HepG2 (cell line): Measurements from ENCODE around the gene ALPK3. TPM values are rescaled to one million over a fixed set of nuclear protein-coding genes. Genes with fewer than 3 reads are reported as not detected.

Source experiments
- ARNTL ChIP-seq: sonication (generic); formaldehyde crosslinking; IDR thresholded peaks from 2 replicates; pipeline ENCODE4 v1.4.0; 2020; ENCODE audit warnings: mild to moderate bottlenecking, missing genetic modification reagents
- ATF5 ChIP-seq: sonication (generic); formaldehyde crosslinking; IDR thresholded peaks from 2 replicates; pipeline ENCODE4 v1.4.0; 2020; ENCODE audit warnings: mild to moderate bottlenecking, low read depth, missing genetic modification reagents
- CREM ChIP-seq, 2 experiments: sonication (generic) in 1 of 2; formaldehyde crosslinking in 1 of 2; IDR thresholded peaks; 2 replicates each; pipeline versions ENCODE4 v1.4.0 to v1.6.1; 2016 to 2020; ENCODE audit warnings: antibody characterized with exemption in 1 of 2, mild to moderate bottlenecking in 1 of 2, missing genetic modification reagents in 1 of 2
- ETS1 ChIP-seq: sonication (generic); formaldehyde crosslinking; IDR thresholded peaks from 2 replicates; pipeline ENCODE4 v1.4.0; 2020; ENCODE audit warnings: missing genetic modification reagents
- FOXO1 ChIP-seq: sonication (generic); formaldehyde crosslinking; IDR thresholded peaks from 2 replicates; pipeline ENCODE4 v1.4.0; 2020; ENCODE audit warnings: missing genetic modification reagents
- GATAD2A ChIP-seq: IDR thresholded peaks from 2 replicates; pipeline ENCODE4 v1.6.1; 2016
- GRHL1 ChIP-seq: sonication (generic); formaldehyde crosslinking; conservative IDR thresholded peaks from 2 replicates; pipeline ENCODE4 v1.8.0; 2022; ENCODE audit warnings: missing genetic modification reagents
- HNRNPK ChIP-seq: fragments of 200-400 bp; formaldehyde crosslinking; IDR thresholded peaks from 2 replicates; pipeline ENCODE4 v1.6.1; 2018; ENCODE audit warnings: low read length, low read depth, moderate library complexity, mild to moderate bottlenecking; ENCODE audit not compliant: poor library complexity, severe bottlenecking
- HNRNPLL ChIP-seq: fragments of 200-400 bp; formaldehyde crosslinking; IDR thresholded peaks from 2 replicates; pipeline ENCODE4 v1.6.1; 2017; ENCODE audit warnings: mild to moderate bottlenecking, low read depth, low read length; ENCODE audit not compliant: poor library complexity, severe bottlenecking
- KDM2A ChIP-seq: sonication (generic); formaldehyde crosslinking; IDR thresholded peaks from 2 replicates; pipeline ENCODE4 v1.4.0; 2020; ENCODE audit warnings: low read depth, missing genetic modification reagents, borderline replicate concordance
- MAFK ChIP-seq, 2 experiments: IDR thresholded peaks in 1 of 2; conservative IDR thresholded peaks in 1 of 2; 2 replicates each; pipeline ENCODE4 v1.6.1; 2011; ENCODE audit warnings: improper control_type of control experiment in 2 of 2, low read length in 2 of 2
- MTF1 ChIP-seq: sonication (generic); formaldehyde crosslinking; IDR thresholded peaks from 2 replicates; pipeline ENCODE4 v1.5.0; 2020; ENCODE audit warnings: missing genetic modification reagents
- MYPOP ChIP-seq: sonication (generic); formaldehyde crosslinking; IDR thresholded peaks from 2 replicates; pipeline ENCODE4 v1.8.1; 2023; ENCODE audit warnings: mild to moderate bottlenecking, moderate library complexity, missing genetic modification reagents
- POLR2AphosphoS2 ChIP-seq: IDR thresholded peaks from 2 replicates; pipeline ENCODE4 v1.6.1; 2011; ENCODE audit warnings: low read depth, low read length, improper control_type of control experiment
- RCOR2 ChIP-seq: IDR thresholded peaks from 2 replicates; pipeline ENCODE4 v1.6.1; 2016; ENCODE audit warnings: missing biosample characterization, missing genetic modification reagents
- REL ChIP-seq: sonication (generic); formaldehyde crosslinking; conservative IDR thresholded peaks from 2 replicates; pipeline ENCODE4 v1.8.0; 2022; ENCODE audit warnings: mild to moderate bottlenecking, missing genetic modification reagents, moderate library complexity
- SOX6 ChIP-seq, 2 experiments: fragments of 450-650 bp in 1 of 2; sonication (generic) in 1 of 2; formaldehyde crosslinking in 1 of 2; IDR thresholded peaks; 2 replicates each; pipeline versions ENCODE4 v1.4.0 to v1.6.1; 2017 to 2020; ENCODE audit warnings: antibody characterized with exemption in 1 of 2, mild to moderate bottlenecking in 1 of 2, missing genetic modification reagents in 1 of 2
- SRY ChIP-seq: sonication (generic); formaldehyde crosslinking; IDR thresholded peaks from 2 replicates; pipeline ENCODE4 v1.8.0; 2022; ENCODE audit warnings: mild to moderate bottlenecking, missing genetic modification reagents
- YEATS2 ChIP-seq: sonication (generic); formaldehyde crosslinking; IDR thresholded peaks from 2 replicates; pipeline ENCODE4 v1.4.0; 2020; ENCODE audit warnings: missing genetic modification reagents, borderline replicate concordance
- ZNF383 ChIP-seq: sonication (generic); formaldehyde crosslinking; IDR thresholded peaks from 2 replicates; pipeline ENCODE4 v1.4.0; 2020; ENCODE audit warnings: missing genetic modification reagents, mild to moderate bottlenecking, borderline replicate concordance
- ZNF556 ChIP-seq: sonication (generic); formaldehyde crosslinking; IDR thresholded peaks from 2 replicates; pipeline ENCODE4 v1.4.0; 2020; ENCODE audit warnings: mild to moderate bottlenecking, missing genetic modification reagents, borderline replicate concordance
- ZNF75D ChIP-seq: sonication (generic); formaldehyde crosslinking; IDR thresholded peaks from 2 replicates; pipeline ENCODE4 v1.8.1; 2023; ENCODE audit warnings: missing genetic modification reagents, mild to moderate bottlenecking, borderline replicate concordance
- ZNF770 ChIP-seq: sonication (generic); formaldehyde crosslinking; IDR thresholded peaks from 2 replicates; pipeline ENCODE4 v1.5.0; 2020; ENCODE audit warnings: mild to moderate bottlenecking, missing genetic modification reagents
- ZSCAN31 ChIP-seq: sonication (generic); formaldehyde crosslinking; IDR thresholded peaks from 2 replicates; pipeline ENCODE4 v1.5.0; 2020; ENCODE audit warnings: low read depth, mild to moderate bottlenecking, missing genetic modification reagents
- polyA plus RNA-seq, 8 experiments: library from polyadenylated mRNA; depleted of rRNA in 3 of 8; stranded (reverse) in 7 of 8; unstranded in 1 of 8; fragments of >200 nt; fragmentation: Illumina TruSeq in 4 of 8; extraction: Trizol in 4 of 8; gene quantifications; 2 replicates each; pipeline versions ENCODE4 v1.2.1 to v1.2.3, GENCODE V29; 2011 to 2016; ENCODE audit warnings: low read depth in 4 of 8, missing spikeins in 1 of 8, mixed read lengths in 1 of 8; ENCODE audit not compliant: insufficient read depth in 1 of 8
- total RNA-seq, 5 experiments: library from RNA; depleted of rRNA; stranded (reverse); fragments of >200 nt; fragmentation: Illumina TruSeq; extraction: Trizol; gene quantifications; 2 replicates each; pipeline ENCODE4 v1.2.3, GENCODE V29; 2016; ENCODE audit warnings: low read depth in 1 of 5

The ALPK3 gene
- total and polyA plus RNA-seq, 2 of the 13 experiments (the other 11 are each of a cell fraction or from before 2014, with no cell fraction given), result 0.04 to 0.42 TPM

- TF ChIP-seq HNRNPLL (no peak), FOXO1 (no peak; the same call in 1 of the 2 replicates), ARNTL (no peak), GATAD2A (CRISPR knock-in tag) (peak; percentile 33), YEATS2 (CRISPR knock-in tag) (no peak), ZNF556 (CRISPR knock-in tag) (no peak), KDM2A (CRISPR knock-in tag) (no peak), REL (CRISPR knock-in tag) (no peak), POLR2AphosphoS2 (no peak), GRHL1 (no peak), SRY (CRISPR knock-in tag) (no peak), MYPOP (CRISPR knock-in tag) (no peak), RCOR2 (CRISPR knock-in tag) (peak; percentile 26; the same call in 1 of the 2 replicates), CREM (IDR thresholded peaks at IDR 0.05) (no peak), CREM (CRISPR knock-in tag; IDR thresholded peaks at IDR 0.05) (no peak), MTF1 (CRISPR knock-in tag) (no peak), ETS1 (CRISPR knock-in tag) (no peak), ATF5 (CRISPR knock-in tag) (no peak), MAFK (conservative IDR thresholded peaks at IDR 0.05 in 1 of 2, IDR thresholded peaks at IDR 0.05 in 1 of 2; ENCODE audit: low read length in 2 of 2) (no peak), ZNF75D (CRISPR knock-in tag) (no peak), ZSCAN31 (CRISPR knock-in tag) (no peak), SOX6 (IDR thresholded peaks at IDR 0.05) (no peak), SOX6 (CRISPR knock-in tag; IDR thresholded peaks at IDR 0.05) (no peak), ZNF383 (CRISPR knock-in tag) (no peak), ZNF770 (CRISPR knock-in tag) (0 out of 2 replicates have a peak, but pooled peaks have one; percentile 20), HNRNPK (no peak)
Measured at GRCh38 chr15:84908564-84908963, 91.4 kb downstream of the ALPK3 start (continued).
